Hepatocyte (in vitro differentiated cells): ENCODE results near the gene AMER2.

Experiments
- EZH2phosphoT487 ChIP-seq: fragments of 200-600 bp; sonication (generic); IDR thresholded peaks from one replicate; pipeline ENCODE4 v1.6.1; 2018; ENCODE audit warnings: antibody characterized with exemption, mild to moderate bottlenecking, low read depth, moderate library complexity; ENCODE audit not compliant: unreplicated experiment, severe bottlenecking
- TF ChIP-seq, protein P1 (sequence below): fragments of 200-600 bp; sonication (generic); IDR thresholded peaks from 2 replicates; pipeline ENCODE4 v1.5.1; 2016; ENCODE audit warnings: antibody characterized with exemption, mild to moderate bottlenecking; ENCODE audit not compliant: poor library complexity

DNA sequence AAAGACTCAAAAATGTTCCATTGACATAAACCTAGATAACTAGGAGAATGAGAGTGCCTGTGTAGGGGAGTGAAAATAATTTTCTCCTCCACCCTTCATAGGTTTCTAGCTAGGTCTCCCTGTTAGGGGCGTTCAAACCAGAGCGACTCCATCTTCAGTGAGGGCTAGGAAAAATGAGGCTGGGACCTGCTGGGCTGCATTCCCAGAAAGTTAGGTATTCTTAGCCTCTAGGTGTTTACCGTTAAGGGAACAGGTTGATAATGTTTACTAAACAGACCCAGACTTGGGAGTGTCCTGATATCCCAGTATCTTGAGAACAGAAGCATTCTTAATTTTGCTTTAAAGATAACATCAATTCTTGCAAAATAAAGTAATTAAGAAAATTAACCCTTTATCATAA is 56.0 kb downstream of the AMER2 start:
- TF ChIP-seq, protein P1, sequence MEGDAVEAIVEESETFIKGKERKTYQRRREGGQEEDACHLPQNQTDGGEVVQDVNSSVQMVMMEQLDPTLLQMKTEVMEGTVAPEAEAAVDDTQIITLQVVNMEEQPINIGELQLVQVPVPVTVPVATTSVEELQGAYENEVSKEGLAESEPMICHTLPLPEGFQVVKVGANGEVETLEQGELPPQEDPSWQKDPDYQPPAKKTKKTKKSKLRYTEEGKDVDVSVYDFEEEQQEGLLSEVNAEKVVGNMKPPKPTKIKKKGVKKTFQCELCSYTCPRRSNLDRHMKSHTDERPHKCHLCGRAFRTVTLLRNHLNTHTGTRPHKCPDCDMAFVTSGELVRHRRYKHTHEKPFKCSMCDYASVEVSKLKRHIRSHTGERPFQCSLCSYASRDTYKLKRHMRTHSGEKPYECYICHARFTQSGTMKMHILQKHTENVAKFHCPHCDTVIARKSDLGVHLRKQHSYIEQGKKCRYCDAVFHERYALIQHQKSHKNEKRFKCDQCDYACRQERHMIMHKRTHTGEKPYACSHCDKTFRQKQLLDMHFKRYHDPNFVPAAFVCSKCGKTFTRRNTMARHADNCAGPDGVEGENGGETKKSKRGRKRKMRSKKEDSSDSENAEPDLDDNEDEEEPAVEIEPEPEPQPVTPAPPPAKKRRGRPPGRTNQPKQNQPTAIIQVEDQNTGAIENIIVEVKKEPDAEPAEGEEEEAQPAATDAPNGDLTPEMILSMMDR = no peak
- TF ChIP-seq EZH2phosphoT487 = no peak
